Left lung (tissue), 10 donors: ENCODE results near the gene EEPD1. TPM values are rescaled to one million over a fixed set of nuclear protein-coding genes. Genes with fewer than 3 reads are reported as not detected.

ENCODE experiments used
- ATAC-seq: fragments of 200-7000 bp; cut with Tn5 transposase; one replicate; pipeline ENCODE4 v1.9.1; 2020; ENCODE audit warnings: moderate library complexity
- DNase-seq, 4 donors: peaks; one replicate each; pipeline ENCODE4 v3.0.0-alpha.2; 2013 to 2020
- H3K27ac ChIP-seq, 2 donors: fragments of 200-600 bp; sonication (generic) in 1 of 2; one replicate each; pipeline versions ENCODE4 v1.5.0 to v1.8.0; 2020 to 2021
- H3K27me3 ChIP-seq, 2 donors: fragments of 200-600 bp; sonication (generic) in 1 of 2; one replicate each; pipeline versions ENCODE4 v1.5.0 to v1.8.0; 2020 to 2021
- H3K36me3 ChIP-seq, 2 donors: fragments of 200-600 bp; sonication (generic) in 1 of 2; one replicate each; pipeline versions ENCODE4 v1.5.0 to v1.8.0; 2020 to 2021
- H3K4me1 ChIP-seq, 2 donors: fragments of 200-600 bp; one replicate each; pipeline ENCODE4 v1.8.0; 2021
- H3K4me3 ChIP-seq, 2 donors: fragments of 200-600 bp; sonication (generic) in 1 of 2; one replicate each; pipeline versions ENCODE4 v1.5.0 to v1.8.0; 2020 to 2021; ENCODE audit warnings: mild to moderate bottlenecking in 1 of 2
- H3K9me3 ChIP-seq, 2 donors: fragments of 200-600 bp; sonication (generic) in 1 of 2; one replicate each; pipeline versions ENCODE4 v1.5.0 to v1.8.0; 2020 to 2021
- intact Hi-C, 2 donors: fragments of 100-400 bp; cut with DNase I; formaldehyde crosslinking; loops; one replicate each; pipeline versions ENCODE4 v1.11.2 to v1.14.2; 2022
- polyA plus RNA-seq, 6 donors: library from polyadenylated mRNA; unstranded; fragments of 120-200 nt; gene quantifications; one replicate each; pipeline ENCODE4 v1.2.1, GENCODE V29; 2013; ENCODE audit not compliant: insufficient read length in 6 of 6
- total RNA-seq, 2 donors: library from RNA; stranded (reverse); fragmentation: NEBNext Ultra II Directional; extraction: Animal tissue kit (Norgen Biotek cat#: 25700); gene quantifications; one replicate each; pipeline ENCODE4 v1.2.1, GENCODE V29; 2021
- TF ChIP-seq, protein P1 (sequence below), 2 donors: fragments of 200-600 bp; sonication (generic) in 1 of 2; IDR thresholded peaks; one replicate each; pipeline versions ENCODE4 v1.5.0 to v1.8.0; 2021; ENCODE audit warnings: antibody characterized with exemption in 2 of 2
- donor health status: DM: no; HTN: yes; CAD: no.
- donor health status: DM: no; HTN: no; CAD: no.

Gene EEPD1
- total and polyA plus RNA-seq, 8 donors, result 7.8 to 22.8 (median 19.0) TPM

DNA sequence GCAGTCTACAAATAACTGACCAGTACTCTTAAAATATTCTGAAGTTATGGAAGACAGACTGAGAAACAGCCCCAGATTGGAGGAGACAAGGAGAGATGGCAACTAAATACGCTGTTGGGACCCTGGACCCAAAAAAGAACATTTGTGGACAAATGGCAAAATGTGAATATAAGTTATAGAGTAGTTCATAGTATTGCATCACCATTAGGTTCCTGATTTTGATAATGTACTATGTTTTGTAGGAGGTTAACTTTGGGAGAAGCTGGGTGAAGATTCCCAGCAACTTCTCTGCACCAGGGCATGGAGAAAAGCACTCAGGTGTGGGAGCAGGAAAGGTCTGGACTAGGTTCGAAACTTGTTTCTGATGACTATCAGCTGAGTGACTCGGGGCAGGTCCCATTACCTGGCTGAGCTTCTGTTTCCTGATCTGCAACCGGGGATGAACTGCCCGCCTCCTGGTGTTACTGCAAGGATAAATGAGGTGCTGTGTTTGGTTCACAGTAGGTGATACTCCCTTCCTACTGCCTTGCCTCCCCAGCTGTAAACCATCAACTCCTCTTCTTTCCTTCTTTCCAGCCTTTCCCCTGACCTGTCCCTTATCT is 48.2 kb downstream of the EEPD1 start:
- intact Hi-C loops, result no loop called here
- H3K36me3 ChIP-seq, result no peaks in the 10 kb centered on the region
- TF ChIP-seq, protein P1, sequence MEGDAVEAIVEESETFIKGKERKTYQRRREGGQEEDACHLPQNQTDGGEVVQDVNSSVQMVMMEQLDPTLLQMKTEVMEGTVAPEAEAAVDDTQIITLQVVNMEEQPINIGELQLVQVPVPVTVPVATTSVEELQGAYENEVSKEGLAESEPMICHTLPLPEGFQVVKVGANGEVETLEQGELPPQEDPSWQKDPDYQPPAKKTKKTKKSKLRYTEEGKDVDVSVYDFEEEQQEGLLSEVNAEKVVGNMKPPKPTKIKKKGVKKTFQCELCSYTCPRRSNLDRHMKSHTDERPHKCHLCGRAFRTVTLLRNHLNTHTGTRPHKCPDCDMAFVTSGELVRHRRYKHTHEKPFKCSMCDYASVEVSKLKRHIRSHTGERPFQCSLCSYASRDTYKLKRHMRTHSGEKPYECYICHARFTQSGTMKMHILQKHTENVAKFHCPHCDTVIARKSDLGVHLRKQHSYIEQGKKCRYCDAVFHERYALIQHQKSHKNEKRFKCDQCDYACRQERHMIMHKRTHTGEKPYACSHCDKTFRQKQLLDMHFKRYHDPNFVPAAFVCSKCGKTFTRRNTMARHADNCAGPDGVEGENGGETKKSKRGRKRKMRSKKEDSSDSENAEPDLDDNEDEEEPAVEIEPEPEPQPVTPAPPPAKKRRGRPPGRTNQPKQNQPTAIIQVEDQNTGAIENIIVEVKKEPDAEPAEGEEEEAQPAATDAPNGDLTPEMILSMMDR (IDR thresholded peaks at IDR 0.05), result no peak
- no peaks in the 10 kb centered on the region for H3K27me3 ChIP-seq
- H3K4me3 ChIP-seq, result no peak overlapping the region
- no peak overlapping the region for H3K27ac ChIP-seq
- H3K9me3 ChIP-seq, result no peaks in the 10 kb centered on the region
- no peak for DNase-seq
- peaks cover 5 to 22% of the 10 kb centered on the region in 2 donors for H3K4me1 ChIP-seq
- ATAC-seq, result no peak

DNA sequence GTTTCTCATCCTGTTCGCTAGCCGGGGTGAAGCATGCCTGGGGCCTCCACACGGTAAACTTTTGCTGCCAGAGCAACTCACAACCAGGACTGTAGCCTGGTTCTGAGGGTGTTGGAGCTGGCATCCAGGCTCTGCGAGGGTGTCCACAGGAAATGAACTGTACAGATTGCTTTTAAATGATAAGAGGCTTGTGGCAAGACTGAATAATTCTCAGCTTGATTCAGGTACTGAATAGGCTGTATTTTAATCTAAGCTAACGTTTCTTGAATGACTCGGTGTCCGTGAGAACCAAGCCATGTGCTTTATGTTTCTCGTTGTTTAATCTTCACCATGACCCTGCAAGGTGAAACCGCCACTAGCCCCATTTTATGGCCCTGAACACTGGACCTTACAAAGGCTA is 49.3 kb downstream of the EEPD1 start:
- intact Hi-C loops, result no loop called here
- H3K36me3 ChIP-seq, result no peaks in the 10 kb centered on the region
- DNase-seq (no peak), ATAC-seq (no peak)
- no peaks in the 10 kb centered on the region for H3K9me3 ChIP-seq
- H3K4me3 ChIP-seq, result no peak overlapping the region
- TF ChIP-seq, protein P1 (IDR thresholded peaks at IDR 0.05), result no peak
- no peaks in the 10 kb centered on the region for H3K27me3 ChIP-seq
- H3K4me1 ChIP-seq, result peaks cover 10 to 33% of the 10 kb centered on the region in 2 donors
- H3K27ac ChIP-seq, result no peak overlapping the region

DNA sequence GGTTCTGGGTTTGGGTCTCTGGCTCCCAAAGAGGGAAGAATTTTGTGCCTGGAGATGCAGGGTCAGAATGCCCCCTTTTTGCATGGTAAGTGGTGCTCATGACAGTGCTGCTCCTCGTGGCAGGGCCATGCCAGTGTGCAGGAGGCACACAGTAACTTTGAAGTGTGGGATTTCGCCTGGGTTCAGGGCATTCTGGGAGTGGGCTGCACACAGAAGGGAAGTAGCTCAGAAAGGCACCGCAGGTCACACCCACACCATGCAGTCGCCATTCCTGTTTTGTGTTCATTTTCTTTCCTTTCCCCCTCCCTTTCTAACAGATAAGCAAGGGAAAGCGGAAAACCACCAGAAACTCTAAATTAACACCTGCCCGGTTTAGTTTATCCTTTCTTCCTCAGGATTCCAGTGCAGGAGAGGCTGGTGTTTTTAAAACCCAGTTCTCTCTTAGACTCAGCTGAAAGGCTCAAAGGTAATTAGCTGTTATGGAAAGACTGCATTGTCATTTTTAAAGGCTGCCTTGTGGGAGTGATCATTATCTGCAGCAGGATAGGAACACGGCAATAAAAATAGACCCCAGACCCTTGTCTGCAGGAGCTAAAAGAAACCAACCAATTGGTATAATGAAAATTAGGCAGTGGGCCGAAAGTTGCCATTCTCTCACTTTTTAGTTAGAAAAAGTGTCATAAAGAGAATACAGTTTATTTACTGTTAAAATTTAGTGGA is 50.2 kb downstream of the EEPD1 start:
- TF ChIP-seq, protein P1 (IDR thresholded peaks at IDR 0.05), result no peak
- intact Hi-C loops, result no loop called here
- ATAC-seq, result no peak

DNA sequence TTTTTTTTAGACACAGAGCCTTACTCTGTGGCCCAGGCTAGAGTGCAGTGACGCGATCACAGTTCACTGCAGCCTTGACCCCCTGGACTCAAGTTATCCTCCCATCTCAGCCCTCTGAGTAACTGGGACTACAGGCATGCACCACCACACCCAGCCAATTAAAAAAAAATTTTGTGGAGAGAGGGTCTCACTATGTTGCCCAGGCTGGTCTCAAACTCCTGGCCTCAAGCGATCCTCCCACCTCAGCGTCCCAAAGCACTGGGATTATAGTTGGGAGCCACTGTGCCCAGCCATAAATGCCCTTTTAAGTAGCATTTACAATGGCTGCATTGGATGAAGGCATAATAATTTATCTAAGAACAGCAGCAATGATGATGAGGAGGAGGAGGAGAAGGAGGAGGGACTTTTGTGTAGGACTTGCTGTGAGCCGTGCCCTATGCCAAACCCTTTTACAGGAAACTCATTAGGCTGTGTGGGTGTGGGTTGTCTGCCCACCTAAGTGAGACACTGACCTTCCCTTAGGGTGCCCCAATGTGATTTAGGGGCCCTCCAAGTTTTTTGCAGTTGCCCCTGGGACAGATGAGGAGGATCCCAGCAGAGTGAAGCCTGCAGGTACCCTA is 51.1 kb downstream of the EEPD1 start:
- Histone ChIP-seq H3K4me1 (peaks cover 21 to 42% of the 10 kb centered on the region in 2 donors), H3K27me3 (no peaks in the 10 kb centered on the region), H3K27ac (no peak overlapping the region), H3K4me3 (no peak overlapping the region), H3K9me3 (no peaks in the 10 kb centered on the region), H3K36me3 (no peaks in the 10 kb centered on the region)
- intact Hi-C loops, result no loop called here
- TF ChIP-seq, protein P1 (IDR thresholded peaks at IDR 0.05), result no peak
- no peak for ATAC-seq
- DNase-seq, result no peak

More for the DNA sequence above, 50.2 kb downstream of the EEPD1 start:
- no peak overlapping the region for H3K27ac ChIP-seq
- DNase-seq, result no peak
- no peaks in the 10 kb centered on the region for H3K36me3 ChIP-seq
- no peaks in the 10 kb centered on the region for H3K9me3 ChIP-seq
- no peak overlapping the region for H3K4me3 ChIP-seq
- H3K27me3 ChIP-seq, result no peaks in the 10 kb centered on the region
- peaks cover 19 to 41% of the 10 kb centered on the region in 2 donors for H3K4me1 ChIP-seq

DNA sequence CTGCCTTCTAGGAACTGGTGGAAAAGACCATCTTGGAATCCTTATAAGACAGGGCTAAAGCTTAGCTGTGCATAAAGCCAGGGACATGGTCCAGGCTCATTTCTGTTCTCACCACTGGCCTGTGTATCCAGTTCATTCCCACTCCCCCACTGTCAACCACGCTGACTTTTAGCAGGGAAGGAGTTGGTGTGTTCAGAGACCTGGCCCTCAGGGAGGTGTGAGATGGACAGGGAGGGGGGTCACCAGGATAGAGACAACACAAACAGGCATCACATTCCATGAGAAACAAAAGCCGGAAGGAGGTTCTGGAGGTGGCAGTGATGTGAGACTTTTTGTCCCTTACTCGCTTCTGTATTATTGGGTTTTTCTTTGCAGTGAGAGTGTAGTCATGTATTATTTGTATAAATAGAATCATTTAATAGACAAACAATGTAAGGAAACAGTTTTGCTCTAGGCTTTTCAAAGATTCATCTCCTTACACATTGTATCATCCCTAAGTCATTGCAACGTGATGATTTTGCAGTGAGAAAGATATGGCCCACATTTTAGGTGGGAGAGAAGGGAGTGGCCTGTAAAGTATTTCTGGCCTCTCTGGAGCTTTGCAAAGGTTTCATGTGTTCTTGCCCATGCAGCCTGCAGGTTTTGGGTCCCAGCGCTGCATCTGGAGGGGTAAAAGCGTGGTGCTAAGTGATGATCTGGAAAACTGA is 52.0 kb downstream of the EEPD1 start:
- no peak for ATAC-seq
- peaks cover 21 to 43% of the 10 kb centered on the region in 2 donors for H3K4me1 ChIP-seq
- DNase-seq, result no peak
- H3K4me3 ChIP-seq, result no peak overlapping the region
- TF ChIP-seq, protein P1 (IDR thresholded peaks at IDR 0.05), result no peak
- H3K27ac ChIP-seq, result no peak overlapping the region
- H3K9me3 ChIP-seq, result no peaks in the 10 kb centered on the region
- H3K27me3 ChIP-seq, result no peaks in the 10 kb centered on the region
- intact Hi-C loops, result no loop called here
- H3K36me3 ChIP-seq, result no peaks in the 10 kb centered on the region
